HepG2 (cell line): ENCODE data around the gene TOM1L2. TPM values are rescaled to one million over a fixed set of nuclear protein-coding genes. Genes with fewer than 3 reads are reported as not detected.

Experiments
- ATAC-seq: fragments of 200-7000 bp; cut with Tn5 transposase; 3 replicates; pipeline ENCODE4 v1.9.1; 2020; ENCODE audit warnings: mild to moderate bottlenecking, moderate library complexity
- BruUV-seq: library from RNA; stranded (reverse); fragments of 400-500 nt; replicated peaks from 2 replicates; lab custom pipeline; 2021; lab: Mats Ljungman, UMichigan
- CTCF ChIA-PET: fragments of 300-600 bp; formaldehyde crosslinking; extraction: SDS; loops from one replicate; lab custom pipeline; 2021; ENCODE audit warnings: low total read pairs, inconsistent platforms, low intra/inter-chr PET ratio; lab: Yijun Ruan, JAX
- POLR2A ChIA-PET: fragments of 350-600 bp; sonication (Branson Sonifier 250); formaldehyde crosslinking; loops from one replicate; lab custom pipeline; 2020; ENCODE audit warnings: antibody characterized with exemption, inconsistent platforms; lab: Yijun Ruan, JAX
- DNase-seq: peaks from one replicate; pipeline ENCODE4 v3.0.0-alpha.2; 2015; ENCODE audit warnings: low spot score
- FAIRE-seq: peaks from 3 replicates; lab custom pipeline; 2011; peaks lifted over from hg19 to GRCh38; lab: Jason Lieb, UNC
- H2AFZ ChIP-seq: one replicate; pipeline ENCODE4 v1.6.1; 2011; ENCODE audit warnings: low read length, inconsistent platforms
- H3K27ac ChIP-seq: fragments of 300-600 bp; 3 replicates; pipeline ENCODE4 v1.8.0; 2011; ENCODE audit warnings: mixed run types, mild to moderate bottlenecking, mixed read lengths, low read length, inconsistent platforms; ENCODE audit not compliant: insufficient read depth; ENCODE audit errors: extremely low read length
- H3K27me3 ChIP-seq, 2 experiments: fragments of 200-600 bp in 1 of 2; 2 replicates in 1 of 2; 3 replicates in 1 of 2; pipeline versions ENCODE4 v1.6.0 to v1.8.0; 2011; ENCODE audit warnings: low read length in 2 of 2, mild to moderate bottlenecking in 2 of 2, moderate library complexity in 2 of 2, inconsistent platforms in 1 of 2; ENCODE audit not compliant: insufficient read depth in 2 of 2, control insufficient read depth in 1 of 2
- H3K36me3 ChIP-seq, 2 experiments: fragments of 200-600 bp in 1 of 2; replicated peaks in 1 of 2; 2 replicates in 1 of 2; 3 replicates in 1 of 2; pipeline versions ENCODE4 v1.5.1 to v1.8.0; 2011; ENCODE audit warnings: low read length in 2 of 2, inconsistent platforms in 1 of 2; ENCODE audit not compliant: insufficient read depth in 2 of 2, control insufficient read depth in 1 of 2
- H3K4me1 ChIP-seq: 2 replicates; pipeline ENCODE4 v1.5.1; 2012; ENCODE audit warnings: low read length, inconsistent platforms; ENCODE audit not compliant: insufficient read depth
- H3K4me2 ChIP-seq: 2 replicates; pipeline ENCODE4 v1.6.0; 2011; ENCODE audit warnings: low read depth, low read length, inconsistent platforms
- H3K4me3 ChIP-seq, 3 experiments: fragments of 200-600 bp in 1 of 3; sonication (generic), shearing (Covaris generic) in 1 of 3; replicated peaks in 1 of 3; 2 replicates each; pipeline ENCODE4 v1.5.1; 2011 to 2016; ENCODE audit warnings: low read length in 3 of 3, inconsistent platforms in 2 of 3, low read depth in 2 of 3, mild to moderate bottlenecking in 2 of 3, control low read depth in 1 of 3, mixed read lengths in 1 of 3; ENCODE audit not compliant: insufficient read depth in 1 of 3
- H3K79me2 ChIP-seq: one replicate; pipeline ENCODE4 v1.6.1; 2011; ENCODE audit warnings: low read length, inconsistent platforms; ENCODE audit not compliant: insufficient read depth
- H3K9ac ChIP-seq: 2 replicates; pipeline ENCODE4 v1.6.0; 2011; ENCODE audit warnings: mild to moderate bottlenecking, low read depth, low read length, inconsistent platforms; ENCODE audit not compliant: insufficient read depth
- H3K9me3 ChIP-seq: 2 replicates; pipeline ENCODE4 v1.5.1; 2012; ENCODE audit warnings: mild to moderate bottlenecking, low read length
- H4K20me1 ChIP-seq: 2 replicates; pipeline ENCODE4 v1.6.0; 2011; ENCODE audit warnings: inconsistent platforms, mild to moderate bottlenecking, low read length, moderate library complexity; ENCODE audit not compliant: insufficient read depth
- ATRX ChIP-seq: sonication (generic); formaldehyde crosslinking; IDR thresholded peaks from 2 replicates; pipeline ENCODE4 v1.4.0; 2020; ENCODE audit warnings: missing genetic modification reagents, borderline replicate concordance
- CC2D1A ChIP-seq: sonication (generic); formaldehyde crosslinking; IDR thresholded peaks from 2 replicates; pipeline ENCODE4 v1.8.1; 2023; ENCODE audit warnings: mild to moderate bottlenecking, missing genetic modification reagents
- PCBP1 ChIP-seq: fragments of 200-400 bp; formaldehyde crosslinking; IDR thresholded peaks from 2 replicates; pipeline ENCODE4 v1.6.1; 2017; ENCODE audit warnings: mild to moderate bottlenecking, low read depth, low read length, borderline replicate concordance
- PHF20 ChIP-seq: sonication (generic); formaldehyde crosslinking; IDR thresholded peaks from 2 replicates; pipeline ENCODE4 v1.5.0; 2020; ENCODE audit warnings: mild to moderate bottlenecking, missing genetic modification reagents
- RBAK ChIP-seq: sonication (generic); formaldehyde crosslinking; IDR thresholded peaks from 2 replicates; pipeline ENCODE4 v1.5.1; 2020; ENCODE audit warnings: mild to moderate bottlenecking, missing genetic modification reagents
- SMARCC2 ChIP-seq: fragments of 450-650 bp; IDR thresholded peaks from 2 replicates; pipeline ENCODE4 v1.6.1; 2017; ENCODE audit warnings: antibody characterized with exemption, mild to moderate bottlenecking
- TGIF2 ChIP-seq: IDR thresholded peaks from 2 replicates; pipeline ENCODE4 v1.6.1; 2016; ENCODE audit warnings: control low read depth, missing compliant biosample characterization
- ZFP36 ChIP-seq: fragments of 150-350 bp; IDR thresholded peaks from 2 replicates; pipeline ENCODE4 v1.6.1; 2018; ENCODE audit warnings: borderline replicate concordance, low read length, low read depth; ENCODE audit not compliant: partially characterized antibody
- ZNF577 ChIP-seq: sonication (generic); formaldehyde crosslinking; IDR thresholded peaks from 2 replicates; pipeline ENCODE4 v1.4.0; 2020; ENCODE audit warnings: mild to moderate bottlenecking, low read depth, missing genetic modification reagents, borderline replicate concordance
- ZNF660 ChIP-seq: sonication (generic); formaldehyde crosslinking; IDR thresholded peaks from 2 replicates; pipeline ENCODE4 v1.5.1; 2020; ENCODE audit warnings: mild to moderate bottlenecking, low read depth, missing genetic modification reagents, borderline replicate concordance
- WGBS: methylation state at CpG from one replicate; pipeline ENCODE4 v1.1.6; 2017; ENCODE audit warnings: low lambda C conversion rate; 5-methylcytosine and 5-hydroxymethylcytosine counted together
- in situ Hi-C: cut with HindIII; loops from 2 replicates; pipeline ENCODE4 v1.10.0; 2017; ENCODE audit warnings: low pct_unique_long_range_greater_than_20kb; ENCODE audit not compliant: extremely low pct_ligation_motif_present
- intact Hi-C: fragments of 100-400 bp; cut with micrococcal nuclease; formaldehyde crosslinking; loops from one replicate; pipeline ENCODE4 v1.10.0; 2022; ENCODE audit not compliant: unreplicated experiment
- polyA plus RNA-seq, 8 experiments: library from polyadenylated mRNA; depleted of rRNA in 3 of 8; stranded (reverse) in 7 of 8; unstranded in 1 of 8; fragments of >200 nt; fragmentation: Illumina TruSeq in 4 of 8; extraction: Trizol in 4 of 8; gene quantifications; 2 replicates each; pipeline versions ENCODE4 v1.2.1 to v1.2.3, GENCODE V29; 2011 to 2016; ENCODE audit warnings: low read depth in 4 of 8, missing spikeins in 1 of 8, mixed read lengths in 1 of 8; ENCODE audit not compliant: insufficient read depth in 1 of 8
- total RNA-seq, 5 experiments: library from RNA; depleted of rRNA; stranded (reverse); fragments of >200 nt; fragmentation: Illumina TruSeq; extraction: Trizol; gene quantifications; 2 replicates each; pipeline ENCODE4 v1.2.3, GENCODE V29; 2016; ENCODE audit warnings: low read depth in 1 of 5
- TF ChIP-seq, protein P1 (sequence below): sonication (generic); formaldehyde crosslinking; IDR thresholded peaks from 2 replicates; pipeline ENCODE4 v1.4.0; 2020; ENCODE audit warnings: missing genetic modification reagents, borderline replicate concordance
- TF ChIP-seq, protein P2 (sequence below): sonication (generic); formaldehyde crosslinking; IDR thresholded peaks from 2 replicates; pipeline ENCODE4 v1.4.0; 2020; ENCODE audit warnings: mild to moderate bottlenecking, missing genetic modification reagents

The TOM1L2 gene
- total and polyA plus RNA-seq, 2 of the 13 experiments (the other 11 are each of a cell fraction or from before 2014, with no cell fraction given), result 4.7 to 7.4 TPM

DNA sequence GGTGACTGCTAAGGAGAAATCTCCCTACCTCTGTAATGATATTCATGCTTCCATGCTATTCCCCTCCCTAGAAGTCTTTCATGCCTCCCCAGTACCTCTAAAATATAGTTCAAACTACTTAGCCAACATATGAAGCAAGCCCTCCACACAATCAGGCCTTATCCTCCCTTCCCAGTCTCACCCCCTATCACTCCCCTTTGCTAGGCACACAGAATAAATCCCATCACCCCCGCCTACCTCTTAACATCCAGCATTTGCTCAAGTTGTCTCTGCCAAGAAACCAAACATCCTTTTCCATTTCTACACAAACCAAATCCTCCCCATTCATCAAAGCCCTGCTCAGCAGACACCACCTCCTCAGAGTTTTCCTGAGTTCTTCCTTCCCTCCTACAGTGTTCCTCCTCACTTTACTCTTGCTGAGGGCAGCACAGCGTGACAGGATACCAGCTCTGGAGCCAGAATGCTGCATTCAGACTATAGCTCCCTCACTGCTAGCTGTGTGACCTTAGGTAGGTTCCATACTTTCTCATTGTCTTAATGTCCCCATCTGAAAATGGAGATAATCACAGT lies 7.0 kb downstream of the TOM1L2 start:
- FAIRE-seq (no peak), ATAC-seq (no peak), DNase-seq (no peak)
- peaks cover 7% of the 10 kb centered on the region for H3K4me1 ChIP-seq
- H4K20me1 ChIP-seq, result no peaks in the 10 kb centered on the region
- ChIA-PET POLR2A (no interaction called here), CTCF (no interaction called here)
- H2AFZ ChIP-seq, result no peak overlapping the region
- no peak overlapping the region for H3K4me2 ChIP-seq
- TF ChIP-seq ATRX, result no peak
- TF ChIP-seq, protein P1, sequence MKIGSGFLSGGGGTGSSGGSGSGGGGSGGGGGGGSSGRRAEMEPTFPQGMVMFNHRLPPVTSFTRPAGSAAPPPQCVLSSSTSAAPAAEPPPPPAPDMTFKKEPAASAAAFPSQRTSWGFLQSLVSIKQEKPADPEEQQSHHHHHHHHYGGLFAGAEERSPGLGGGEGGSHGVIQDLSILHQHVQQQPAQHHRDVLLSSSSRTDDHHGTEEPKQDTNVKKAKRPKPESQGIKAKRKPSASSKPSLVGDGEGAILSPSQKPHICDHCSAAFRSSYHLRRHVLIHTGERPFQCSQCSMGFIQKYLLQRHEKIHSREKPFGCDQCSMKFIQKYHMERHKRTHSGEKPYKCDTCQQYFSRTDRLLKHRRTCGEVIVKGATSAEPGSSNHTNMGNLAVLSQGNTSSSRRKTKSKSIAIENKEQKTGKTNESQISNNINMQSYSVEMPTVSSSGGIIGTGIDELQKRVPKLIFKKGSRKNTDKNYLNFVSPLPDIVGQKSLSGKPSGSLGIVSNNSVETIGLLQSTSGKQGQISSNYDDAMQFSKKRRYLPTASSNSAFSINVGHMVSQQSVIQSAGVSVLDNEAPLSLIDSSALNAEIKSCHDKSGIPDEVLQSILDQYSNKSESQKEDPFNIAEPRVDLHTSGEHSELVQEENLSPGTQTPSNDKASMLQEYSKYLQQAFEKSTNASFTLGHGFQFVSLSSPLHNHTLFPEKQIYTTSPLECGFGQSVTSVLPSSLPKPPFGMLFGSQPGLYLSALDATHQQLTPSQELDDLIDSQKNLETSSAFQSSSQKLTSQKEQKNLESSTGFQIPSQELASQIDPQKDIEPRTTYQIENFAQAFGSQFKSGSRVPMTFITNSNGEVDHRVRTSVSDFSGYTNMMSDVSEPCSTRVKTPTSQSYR, result no peak
- no peak for TF ChIP-seq PCBP1
- no peak for TF ChIP-seq ZNF660
- no peak for TF ChIP-seq CC2D1A
- TF ChIP-seq, protein P2, sequence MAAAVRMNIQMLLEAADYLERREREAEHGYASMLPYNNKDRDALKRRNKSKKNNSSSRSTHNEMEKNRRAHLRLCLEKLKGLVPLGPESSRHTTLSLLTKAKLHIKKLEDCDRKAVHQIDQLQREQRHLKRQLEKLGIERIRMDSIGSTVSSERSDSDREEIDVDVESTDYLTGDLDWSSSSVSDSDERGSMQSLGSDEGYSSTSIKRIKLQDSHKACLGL (CRISPR knock-in tag), result no peak
- TF ChIP-seq RBAK (CRISPR knock-in tag), result no peak
- TF ChIP-seq ZFP36, result no peak
- TF ChIP-seq SMARCC2, result no peak
- no peak for TF ChIP-seq TGIF2 (CRISPR knock-in tag)
- TF ChIP-seq PHF20 (CRISPR knock-in tag), result no peak
- TF ChIP-seq ZNF577, result no peak
- no peaks in the 10 kb centered on the region for H3K27me3 ChIP-seq
- no TSS peak for BruUV-seq
- in situ Hi-C loops, result no loop called here
- no peak overlapping the region for H3K4me3 ChIP-seq
- no peaks in the 10 kb centered on the region for H3K79me2 ChIP-seq
- no peak overlapping the region for H3K9ac ChIP-seq
- intact Hi-C loops, result no loop called here
- no peaks in the 10 kb centered on the region for H3K9me3 ChIP-seq
- WGBS, result 92% methylated on average over 2 of the region's 2 CpGs
- no peak overlapping the region for H3K27ac ChIP-seq
- H3K36me3 ChIP-seq, result no peaks in the 10 kb centered on the region
